Fibroblast of lung (primary cell): ENCODE results near the gene WNT11. TPM values are rescaled to one million over a fixed set of nuclear protein-coding genes. Genes with fewer than 3 reads are reported as not detected.

Experiments
- DNase-seq, 2 donors: peaks; one replicate each; pipeline versions ENCODE4 v3.0.0 to v3.0.0-alpha.2; 2010; ENCODE audit warnings: low read depth in 2 of 2
- H2AFZ ChIP-seq: 2 replicates; pipeline ENCODE4 v1.5.1; 2012; ENCODE audit warnings: low read length, control low read depth, inconsistent platforms
- H3K27ac ChIP-seq: 2 replicates; pipeline ENCODE4 v1.5.1; 2011; ENCODE audit warnings: low read length, control low read depth; ENCODE audit not compliant: insufficient read depth
- H3K27me3 ChIP-seq: 2 replicates; pipeline ENCODE4 v1.5.1; 2011; ENCODE audit warnings: mild to moderate bottlenecking, low read length; ENCODE audit not compliant: control insufficient read depth, insufficient read depth
- H3K36me3 ChIP-seq: 2 replicates; pipeline ENCODE4 v1.5.1; 2011; ENCODE audit warnings: low read length; ENCODE audit not compliant: control insufficient read depth, insufficient read depth
- H3K4me1 ChIP-seq: 2 replicates; pipeline ENCODE4 v1.5.1; 2011; ENCODE audit warnings: low read length; ENCODE audit not compliant: control insufficient read depth, insufficient read depth; ENCODE audit errors: extremely low read depth
- H3K4me2 ChIP-seq: 2 replicates; pipeline ENCODE4 v1.5.1; 2011; ENCODE audit warnings: low read length, control low read depth; ENCODE audit not compliant: insufficient read depth; ENCODE audit errors: extremely low read depth
- H3K4me3 ChIP-seq, 4 experiments: fragments of 200-600 bp in 1 of 4; sonication (generic) in 1 of 4; replicated peaks in 1 of 4; 2 replicates each; pipeline ENCODE4 v1.5.1; 2011 to 2016; ENCODE audit warnings: low read length in 4 of 4, low read depth in 3 of 4, mild to moderate bottlenecking in 3 of 4, control low read depth in 2 of 4, inconsistent platforms in 1 of 4, mixed read lengths in 1 of 4; ENCODE audit not compliant: insufficient read depth in 1 of 4; ENCODE audit errors: control extremely low read depth in 1 of 4
- H3K79me2 ChIP-seq: 2 replicates; pipeline ENCODE4 v1.5.1; 2012; ENCODE audit warnings: mild to moderate bottlenecking, low read length, inconsistent platforms; ENCODE audit not compliant: control insufficient read depth, insufficient read depth
- H3K9ac ChIP-seq: 2 replicates; pipeline ENCODE4 v1.5.1; 2011; ENCODE audit warnings: mild to moderate bottlenecking, low read length, control low read depth; ENCODE audit not compliant: insufficient read depth
- H3K9me3 ChIP-seq: 2 replicates; pipeline ENCODE4 v1.5.1; 2012; ENCODE audit warnings: low read depth, low read length; ENCODE audit not compliant: control insufficient read depth, insufficient read depth
- H4K20me1 ChIP-seq: 2 replicates; pipeline ENCODE4 v1.5.1; 2011; ENCODE audit warnings: low read length; ENCODE audit not compliant: control insufficient read depth, insufficient read depth; ENCODE audit errors: extremely low read depth
- CTCF ChIP-seq, 2 donors: IDR thresholded peaks in 1 of 2; conservative IDR thresholded peaks in 1 of 2; 1 replicate in 1 of 2; 2 replicates in 1 of 2; pipeline ENCODE4 v1.5.1; 2011 to 2012; ENCODE audit warnings: low read length in 2 of 2, control low read depth in 1 of 2, inconsistent platforms in 1 of 2, low read depth in 1 of 2, mild to moderate bottlenecking in 1 of 2
- EZH2 ChIP-seq: IDR thresholded peaks from 2 replicates; pipeline ENCODE4 v1.5.1; 2012; ENCODE audit warnings: low read length, control low read depth, mild to moderate bottlenecking; ENCODE audit errors: missing control alignments
- polyA plus RNA-seq, 2 donors: library from polyadenylated mRNA; depleted of rRNA in 1 of 2; stranded (reverse) in 1 of 2; unstranded in 1 of 2; fragments of >200 nt; gene quantifications; 2 replicates each; pipeline ENCODE4 v1.2.1, GENCODE V29; 2011 to 2012; ENCODE audit warnings: missing spikeins in 1 of 2
- total RNA-seq: library from RNA; depleted of rRNA; stranded (reverse); fragments of >200 nt; gene quantifications from 2 replicates; pipeline ENCODE4 v1.2.1, GENCODE V29; 2014

WNT11 gene
- total and polyA plus RNA-seq, 2 donors (not counting 1 experiment from before 2014, with no cell fraction given): 0.07 to 0.33 TPM

GRCh38 chr11:76169473-76169896 is 36.8 kb downstream of the WNT11 start:
- H4K20me1 ChIP-seq: no peaks in the 10 kb centered on the region
- H3K9me3 ChIP-seq: no peaks in the 10 kb centered on the region
- peaks cover 6% of the 10 kb centered on the region for H3K27me3 ChIP-seq
- H3K79me2 ChIP-seq: no peaks in the 10 kb centered on the region
- no peak for DNase-seq
- H2AFZ ChIP-seq: no peak overlapping the region
- H3K27ac ChIP-seq: no peak overlapping the region
- no peaks in the 10 kb centered on the region for H3K4me1 ChIP-seq
- no peaks in the 10 kb centered on the region for H3K36me3 ChIP-seq
- no peak overlapping the region for H3K9ac ChIP-seq
- H3K4me2 ChIP-seq: no peak overlapping the region
- no peak overlapping the region for H3K4me3 ChIP-seq
- TF ChIP-seq EZH2: no peak
- no peak for TF ChIP-seq CTCF (conservative IDR thresholded peaks at IDR 0.05 in 1 of 2, IDR thresholded peaks at IDR 0.05 in 1 of 2; ENCODE audit: low read depth in 1 of 2, low read length in 2 of 2)

- Histone ChIP-seq H2AFZ (no peak overlapping the region), H3K9ac (no peak overlapping the region), H3K27me3 (peaks cover 5% of the 10 kb centered on the region), H3K4me1 (no peaks in the 10 kb centered on the region), H4K20me1 (no peaks in the 10 kb centered on the region), H3K36me3 (no peaks in the 10 kb centered on the region), H3K9me3 (no peaks in the 10 kb centered on the region), H3K4me3 (no peak overlapping the region), H3K4me2 (no peak overlapping the region), H3K79me2 (no peaks in the 10 kb centered on the region), H3K27ac (no peak overlapping the region)
- no peak for TF ChIP-seq EZH2
- TF ChIP-seq CTCF (conservative IDR thresholded peaks at IDR 0.05 in 1 of 2, IDR thresholded peaks at IDR 0.05 in 1 of 2; ENCODE audit: low read depth in 1 of 2, low read length in 2 of 2): no peak
- DNase-seq: no peak
These were observed 38.7 kb downstream of the WNT11 start for GRCh38 chr11:76167590-76167989.

- Histone ChIP-seq H4K20me1 (no peaks in the 10 kb centered on the region), H3K4me2 (no peak overlapping the region), H3K27ac (no peak overlapping the region), H3K4me3 (no peak overlapping the region), H3K9ac (no peak overlapping the region), H3K9me3 (no peaks in the 10 kb centered on the region), H3K4me1 (peaks cover 2% of the 10 kb centered on the region), H3K27me3 (peaks cover 11% of the 10 kb centered on the region), H2AFZ (no peak overlapping the region), H3K36me3 (no peaks in the 10 kb centered on the region), H3K79me2 (no peaks in the 10 kb centered on the region)
- no peak for TF ChIP-seq EZH2
- no peak for TF ChIP-seq CTCF (conservative IDR thresholded peaks at IDR 0.05 in 1 of 2, IDR thresholded peaks at IDR 0.05 in 1 of 2; ENCODE audit: low read depth in 1 of 2, low read length in 2 of 2)
- no peak for DNase-seq
These were observed 40.0 kb downstream of the WNT11 start for GRCh38 chr11:76166314-76166713.
